K562 (cell line): ENCODE results near the gene TRABD2B. TPM values are rescaled to one million over a fixed set of nuclear protein-coding genes. Genes with fewer than 3 reads are reported as not detected.
A peak's percentile ranks its signal among the peaks of the same experiment; 100 is the strongest.

Experiments used
- ATAC-seq: fragments of 200-7000 bp; cut with Tn5 transposase; 3 replicates; pipeline ENCODE4 v1.9.1; 2020; ENCODE audit warnings: moderate library complexity
- BruUV-seq: library from RNA; stranded (reverse); fragments of 400-500 nt; replicated peaks from 2 replicates; lab custom pipeline; 2021; lab: Mats Ljungman, UMichigan
- CTCF ChIA-PET: fragments of 300-600 bp; formaldehyde crosslinking; extraction: SDS; loops from one replicate; lab custom pipeline; 2021; ENCODE audit warnings: low intra/inter-chr PET ratio; lab: Yijun Ruan, JAX
- POLR2A ChIA-PET: fragments of 300-600, 350-650 bp; sonication (Branson Sonifier 250); formaldehyde crosslinking; extraction: SDS; loops from one replicate; lab custom pipeline; 2021; ENCODE audit warnings: antibody characterized with exemption, inconsistent platforms; lab: Yijun Ruan, JAX
- DNase-seq, 4 experiments: peaks; one replicate each; pipeline versions ENCODE4 v3.0.0 to v3.0.0-alpha.2; 2011 to 2018; ENCODE audit warnings: low spot score in 3 of 4, mixed read lengths in 3 of 4; ENCODE audit errors: extremely low read depth in 1 of 4
- FAIRE-seq: peaks from 2 replicates; lab custom pipeline; 2011; peaks lifted over from hg19 to GRCh38; lab: Jason Lieb, UNC
- H2AFZ ChIP-seq: 2 replicates; pipeline ENCODE4 v1.6.0; 2011; ENCODE audit warnings: low read depth, low read length, control low read depth, inconsistent platforms
- H3K27ac ChIP-seq: fragments of 200-600 bp; 3 replicates; pipeline ENCODE4 v1.8.0; 2011; ENCODE audit warnings: low read depth, mild to moderate bottlenecking, control low read depth, inconsistent platforms, low read length, moderate library complexity, mixed read lengths; ENCODE audit errors: extremely low read depth
- H3K27me3 ChIP-seq, 2 experiments: fragments of 300-600 bp in 1 of 2; 2 replicates in 1 of 2; 3 replicates in 1 of 2; pipeline versions ENCODE4 v1.6.0 to v1.8.0; 2011; ENCODE audit warnings: inconsistent platforms in 2 of 2, low read length in 2 of 2, mild to moderate bottlenecking in 1 of 2, mixed read lengths in 1 of 2, moderate library complexity in 1 of 2; ENCODE audit not compliant: control insufficient read depth in 2 of 2, insufficient read depth in 2 of 2
- H3K36me3 ChIP-seq: fragments of 300-600 bp; 3 replicates; pipeline ENCODE4 v1.8.0; 2011; ENCODE audit warnings: mild to moderate bottlenecking, low read length, inconsistent platforms; ENCODE audit not compliant: control insufficient read depth, insufficient read depth
- H3K4me1 ChIP-seq, 2 experiments: fragments of 200-600 bp in 1 of 2; replicated peaks in 1 of 2; 2 replicates in 1 of 2; 3 replicates in 1 of 2; pipeline versions ENCODE4 v1.5.1 to v1.8.0; 2011; ENCODE audit warnings: inconsistent platforms in 2 of 2, low read length in 2 of 2, mild to moderate bottlenecking in 1 of 2, mixed read lengths in 1 of 2, moderate library complexity in 1 of 2; ENCODE audit not compliant: control insufficient read depth in 2 of 2, insufficient read depth in 2 of 2
- H3K4me2 ChIP-seq: 2 replicates; pipeline ENCODE4 v1.6.1; 2011; ENCODE audit warnings: low read length, control low read depth, inconsistent platforms, mixed read lengths; ENCODE audit not compliant: insufficient read depth
- H3K4me3 ChIP-seq: fragments of 200-600 bp; sonication (generic), shearing (Covaris generic); 2 replicates; pipeline ENCODE4 v1.5.1; 2016; ENCODE audit warnings: control low read depth, inconsistent platforms
- H3K79me2 ChIP-seq: fragments of 200-600 bp; 3 replicates; pipeline ENCODE4 v1.8.0; 2011; ENCODE audit warnings: low read length, inconsistent platforms; ENCODE audit not compliant: control insufficient read depth, insufficient read depth
- H3K9ac ChIP-seq, 2 experiments: 2 replicates each; pipeline versions ENCODE4 v1.6.0 to v1.6.1; 2011; ENCODE audit warnings: low read depth in 2 of 2, low read length in 2 of 2, control low read depth in 1 of 2, inconsistent platforms in 1 of 2, mild to moderate bottlenecking in 1 of 2, mixed read lengths in 1 of 2; ENCODE audit not compliant: insufficient read depth in 1 of 2
- H3K9me1 ChIP-seq: one replicate; pipeline ENCODE4 v1.6.0; 2011; ENCODE audit warnings: inconsistent platforms, mild to moderate bottlenecking, low read length, moderate library complexity; ENCODE audit not compliant: control insufficient read depth, insufficient read depth
- H3K9me3 ChIP-seq: replicated peaks from 2 replicates; pipeline ENCODE4 v1.5.1; 2011; ENCODE audit warnings: low read depth, low read length, inconsistent platforms; ENCODE audit not compliant: control insufficient read depth, insufficient read depth
- H4K20me1 ChIP-seq: replicated peaks from 2 replicates; pipeline ENCODE4 v1.6.1; 2011; ENCODE audit warnings: low read length, inconsistent platforms, mixed read lengths; ENCODE audit not compliant: control insufficient read depth, insufficient read depth
- CBX8 ChIP-seq: fragments of 200-600 bp; sonication (generic); IDR thresholded peaks from 2 replicates; pipeline ENCODE4 v1.6.1; 2012; ENCODE audit warnings: borderline replicate concordance, mixed run types, low read depth, mild to moderate bottlenecking, moderate library complexity, mixed read lengths, low read length, control low read depth, inconsistent platforms; ENCODE audit not compliant: poor library complexity, severe bottlenecking; ENCODE audit errors: extremely low read depth
- EGR1 ChIP-seq: fragments of 450-650 bp; conservative IDR thresholded peaks from 2 replicates; pipeline ENCODE4 v1.6.1; 2017; ENCODE audit warnings: mild to moderate bottlenecking
- EWSR1 ChIP-seq: fragments of 450-650 bp; IDR thresholded peaks from 2 replicates; pipeline ENCODE4 v1.6.1; 2018; ENCODE audit warnings: borderline replicate concordance, mild to moderate bottlenecking, low read depth, moderate library complexity; ENCODE audit not compliant: partially characterized antibody
- HMBOX1 ChIP-seq: sonication (generic); IDR thresholded peaks from 2 replicates; pipeline ENCODE4 v1.6.1; 2016
- SMARCB1 ChIP-seq: IDR thresholded peaks from 2 replicates; pipeline ENCODE4 v1.6.1; 2011; ENCODE audit warnings: improper control_type of control experiment, low read depth; ENCODE audit not compliant: insufficient read length
- SMC3 ChIP-seq: conservative IDR thresholded peaks from 2 replicates; pipeline ENCODE4 v1.6.1; 2011; ENCODE audit warnings: low read depth, low read length, improper control_type of control experiment; ENCODE audit not compliant: insufficient read depth
- YY1 ChIP-seq, 3 experiments: IDR thresholded peaks; 2 replicates each; pipeline ENCODE4 v1.6.1; 2011; ENCODE audit warnings: low read length in 2 of 3, mild to moderate bottlenecking in 2 of 3, moderate library complexity in 2 of 3, borderline replicate concordance in 1 of 3, control low read depth in 1 of 3, low read depth in 1 of 3; ENCODE audit not compliant: insufficient read depth in 3 of 3, insufficient replicate concordance in 2 of 3, control insufficient read depth in 1 of 3, insufficient read length in 1 of 3; ENCODE audit errors: extremely low read depth in 1 of 3
- ZBTB17 ChIP-seq: fragments of 450-650 bp; formaldehyde crosslinking; IDR thresholded peaks from 2 replicates; pipeline ENCODE4 v1.4.0; 2020; ENCODE audit warnings: mild to moderate bottlenecking
- ZBTB49 ChIP-seq: sonication (generic); formaldehyde crosslinking; IDR thresholded peaks from 2 replicates; pipeline ENCODE4 v1.8.0; 2022; ENCODE audit warnings: missing genetic modification reagents, mild to moderate bottlenecking, borderline replicate concordance
- ZNF134 ChIP-seq: fragments of 250-450 bp; sonication (Bioruptor Pico); conservative IDR thresholded peaks from 2 replicates; pipeline ENCODE4 v1.4.0; 2020
- ZNF311 ChIP-seq: fragments of 250-450 bp; sonication (Bioruptor Pico); IDR thresholded peaks from 2 replicates; pipeline ENCODE4 v1.4.0; 2020; ENCODE audit warnings: mild to moderate bottlenecking, moderate library complexity
- WGBS: fragments of 100-300 bp; shearing (Covaris generic); methylation state at CpG from one replicate; pipeline ENCODE4 v1.1.6; 2016; ENCODE audit warnings: low coverage, mixed read lengths; ENCODE audit not compliant: insufficient coverage; ENCODE audit errors: missing lambda C conversion rate; 5-methylcytosine and 5-hydroxymethylcytosine counted together
- in situ Hi-C: fragments of 300-500 bp; cut with MboI; formaldehyde crosslinking; loops from 4 replicates; pipeline ENCODE4 v1.15.0; 2018; ENCODE audit warnings: inconsistent platforms, mixed read lengths
- intact Hi-C: fragments of 100-400 bp; cut with micrococcal nuclease; formaldehyde crosslinking; loops from 2 replicates; pipeline ENCODE4 v1.14.2; 2022
- polyA plus RNA-seq, 8 experiments: library from polyadenylated mRNA; depleted of rRNA in 4 of 8; stranded (reverse) in 5 of 8; unstranded in 3 of 8; fragments of >200 nt; fragmentation: Nextera tagmentation in 2 of 8; fragmentation: Illumina TruSeq in 1 of 8; extraction: Ambion mirVana in 2 of 8; extraction: Trizol in 1 of 8; gene quantifications; 2 replicates each; pipeline versions ENCODE4 v1.2.1 to v1.2.3, GENCODE V29; 2011 to 2014; ENCODE audit warnings: inconsistent platforms in 1 of 8, missing spikeins in 1 of 8
- total RNA-seq, 7 experiments: library from RNA; depleted of rRNA in 6 of 7; stranded (reverse); fragments of >200 nt in 6 of 7; fragmentation: Illumina TruSeq in 2 of 7; extraction: Trizol in 2 of 7; gene quantifications; 2 replicates each; pipeline versions ENCODE4 v1.2.1 to v1.2.3, GENCODE V29; 2011 to 2021; ENCODE audit warnings: low replicate concordance in 1 of 7

The TRABD2B gene
- total and polyA plus RNA-seq, 9 of the 15 experiments (the other 6 are each of a cell fraction or from before 2014, with no cell fraction given): not detected

- peak in 1 of 3 experiments; percentile 16 for TF ChIP-seq YY1 (IDR thresholded peaks at IDR 0.05; ENCODE audit: borderline replicate concordance in 1 of 3, control insufficient read depth in 1 of 3, extremely low read depth in 1 of 3, insufficient read depth in 3 of 3, insufficient read length in 1 of 3, insufficient replicate concordance in 2 of 3, low read depth in 1 of 3, low read length in 2 of 3)
- TF ChIP-seq EGR1: 0 out of 2 replicates have a peak, but pooled peaks have one; percentile 24
- peak; percentile 77 for TF ChIP-seq SMC3
These were observed at the start of gene TRABD2B (continued) for GRCh38 chr1:47997289-47998200.

GRCh38 chr1:48044311-48044710 is 47.1 kb upstream of the TRABD2B start:
- no peaks in the 10 kb centered on the region for H3K36me3 ChIP-seq
- no TSS peak for BruUV-seq
- ATAC-seq: no peak
- CTCF ChIA-PET: no interaction called here
- intact Hi-C loops: no loop called here
- no peak for DNase-seq
- H3K9me3 ChIP-seq: no peaks in the 10 kb centered on the region
- FAIRE-seq: no peak
- H3K27me3 ChIP-seq: peaks cover 0 to 9% of the 10 kb centered on the region in 2 experiments; a peak in 2 of 5 replicates
- H3K27ac ChIP-seq: no peak overlapping the region
- TF ChIP-seq ZNF311 (CRISPR knock-in tag) (no peak), ZBTB17 (no peak), ZBTB49 (CRISPR knock-in tag) (no peak), EWSR1 (no peak), SMARCB1 (no peak), CBX8 (no peak), ZNF134 (CRISPR knock-in tag) (no peak), HMBOX1 (no peak)
- TF ChIP-seq, all 486 proteins: peak for 0
- no peaks in the 10 kb centered on the region for H3K9me1 ChIP-seq
- no peaks in the 10 kb centered on the region for H3K79me2 ChIP-seq
- H2AFZ ChIP-seq: no peak overlapping the region
- H3K9ac ChIP-seq: no peak overlapping the region
- no peak overlapping the region for H3K4me3 ChIP-seq
- POLR2A ChIA-PET: interaction anchor here (1.3 kb wide), 1 partner anchor 18 kb away, joined by 3 read pairs; no protein-coding TSS in a partner anchor
- H3K4me2 ChIP-seq: no peak overlapping the region
- WGBS: 0% methylated on average over 2 of the region's 2 CpGs
- no peaks in the 10 kb centered on the region; the same call in 1 of the 2 replicates for H4K20me1 ChIP-seq
- no peaks in the 10 kb centered on the region for H3K4me1 ChIP-seq
- in situ Hi-C loops: no loop called here
